WTC11 (cell line): ENCODE results near the gene LLGL2. TPM values are rescaled to one million over a fixed set of nuclear protein-coding genes. Genes with fewer than 3 reads are reported as not detected.

Experiments
- ATAC-seq: fragments of 200-7000 bp; cut with Tn5 transposase; 2 replicates; pipeline ENCODE4 v1.10.0; 2021; ENCODE audit warnings: mild to moderate bottlenecking, moderate library complexity
- CTCF ChIA-PET: fragments of 300-600 bp; sonication (Branson Sonifier 250); formaldehyde crosslinking; loops from one replicate; lab custom pipeline; 2021; ENCODE audit warnings: antibody characterized with exemption; lab: Charles Lee
- POLR2A ChIA-PET: fragments of 350-600 bp; sonication (Branson Sonifier 250); formaldehyde crosslinking; loops from one replicate; lab custom pipeline; 2021; ENCODE audit warnings: antibody characterized with exemption; lab: Charles Lee
- DNase-seq: peaks from one replicate; pipeline ENCODE4 v3.0.0; 2021; ENCODE audit warnings: low spot score
- H3K27ac Mint-ChIP-seq: 2 replicates; pipeline ENCODE4 v1.8.0; 2021; ENCODE audit warnings: mixed read lengths
- H3K27me3 Mint-ChIP-seq: 2 replicates; pipeline ENCODE4 v1.8.0; 2021; ENCODE audit warnings: low read depth, mild to moderate bottlenecking, moderate library complexity, mixed read lengths
- H3K36me3 Mint-ChIP-seq: 2 replicates; pipeline ENCODE4 v1.8.0; 2021; ENCODE audit warnings: mixed read lengths
- H3K4me1 Mint-ChIP-seq: 2 replicates; pipeline ENCODE4 v1.8.0; 2022; ENCODE audit warnings: mixed read lengths
- H3K4me3 Mint-ChIP-seq: 2 replicates; pipeline ENCODE4 v1.8.0; 2021; ENCODE audit warnings: mild to moderate bottlenecking, moderate library complexity, mixed read lengths
- H3K9me3 Mint-ChIP-seq: 2 replicates; pipeline ENCODE4 v1.8.0; 2021; ENCODE audit warnings: mixed read lengths
- ATF2 ChIP-seq: sonication (generic); formaldehyde crosslinking; IDR thresholded peaks from 2 replicates; pipeline ENCODE4 v1.8.1; 2022; ENCODE audit warnings: low read depth, missing genetic modification reagents, borderline replicate concordance
- E2F1 ChIP-seq: sonication (generic); formaldehyde crosslinking; IDR thresholded peaks from 2 replicates; pipeline ENCODE4 v1.8.0; 2022; ENCODE audit warnings: mild to moderate bottlenecking, missing genetic modification reagents
- EMX1 ChIP-seq: fragments of 250-450 bp; sonication (Bioruptor Pico); IDR thresholded peaks from 2 replicates; pipeline ENCODE4 v1.8.0; 2021; ENCODE audit warnings: mild to moderate bottlenecking
- GRHL2 ChIP-seq: fragments of 250-450 bp; sonication (Bioruptor Pico); IDR thresholded peaks from 2 replicates; pipeline ENCODE4 v1.8.0; 2022; ENCODE audit warnings: mild to moderate bottlenecking, moderate library complexity; ENCODE audit not compliant: insufficient replicate concordance, severe bottlenecking
- HMGXB4 ChIP-seq: sonication (generic); formaldehyde crosslinking; IDR thresholded peaks from 2 replicates; pipeline ENCODE4 v1.8.1; 2023; ENCODE audit warnings: mild to moderate bottlenecking, moderate library complexity, missing genetic modification reagents
- IRF1 ChIP-seq: sonication (generic); formaldehyde crosslinking; IDR thresholded peaks from 2 replicates; pipeline ENCODE4 v1.8.0; 2023; ENCODE audit warnings: missing genetic modification reagents
- MXD4 ChIP-seq: fragments of 250-450 bp; sonication (Bioruptor Pico); IDR thresholded peaks from 2 replicates; pipeline ENCODE4 v1.8.0; 2021; ENCODE audit warnings: mild to moderate bottlenecking, moderate library complexity, borderline replicate concordance
- NR1H2 ChIP-seq: sonication (generic); formaldehyde crosslinking; IDR thresholded peaks from 2 replicates; pipeline ENCODE4 v1.9.0; 2021; ENCODE audit warnings: mild to moderate bottlenecking, moderate library complexity, missing genetic modification reagents
- PRRX2 ChIP-seq: fragments of 250-450 bp; sonication (Bioruptor Pico); IDR thresholded peaks from 2 replicates; pipeline ENCODE4 v1.8.0; 2021; ENCODE audit warnings: mild to moderate bottlenecking
- TP53 ChIP-seq: sonication (generic); formaldehyde crosslinking; IDR thresholded peaks from 2 replicates; pipeline ENCODE4 v1.8.1; 2023; ENCODE audit warnings: mild to moderate bottlenecking, missing genetic modification reagents
- USF2 ChIP-seq: sonication (generic); formaldehyde crosslinking; IDR thresholded peaks from 2 replicates; pipeline ENCODE4 v1.8.1; 2023; ENCODE audit warnings: mild to moderate bottlenecking, missing genetic modification reagents, moderate library complexity
- ZNF281 ChIP-seq: sonication (generic); formaldehyde crosslinking; IDR thresholded peaks from 2 replicates; pipeline ENCODE4 v1.8.0; 2023; ENCODE audit warnings: mild to moderate bottlenecking, missing genetic modification reagents
- ZNF425 ChIP-seq: fragments of 250-450 bp; sonication (Bioruptor Pico); conservative IDR thresholded peaks from 2 replicates; pipeline ENCODE4 v1.9.0; 2021; ENCODE audit warnings: mild to moderate bottlenecking
- total RNA-seq: library from RNA; stranded (reverse); gene quantifications from 3 replicates; pipeline ENCODE4 v1.2.3, GENCODE V29; 2021

LLGL2 gene
- total RNA-seq, 1 experiment from 2014 or later = 103 TPM

GRCh38 chr17:75503976-75504346 lies 21.5 kb upstream of the LLGL2 start:
- Mint-ChIP-seq H3K4me3 (no peak overlapping the region), H3K27ac (no peak overlapping the region), H3K27me3 (no peaks in the 10 kb centered on the region), H3K4me1 (no peaks in the 10 kb centered on the region)
- ChIA-PET POLR2A (no interaction called here), CTCF (interaction anchor here (0.6 to 3.0 kb wide), 8 partner anchors 11 to 1229 kb away, joined by 3 to 11 read pairs (median 4); partner anchors contain the start of genes LLGL2, MIF4GD and TSEN54)
- DNase-seq = no peak
- TF ChIP-seq NR1H2 = no peak
- TF ChIP-seq ATF2 = no peak
- no peak for TF ChIP-seq ZNF281
- TF ChIP-seq MXD4 (CRISPR knock-in tag) = no peak
- TF ChIP-seq EMX1 = no peak
- no peak for TF ChIP-seq ZNF425
- TF ChIP-seq USF2 (CRISPR knock-in tag) = no peak
- no peak for TF ChIP-seq PRRX2
- TF ChIP-seq GRHL2 (CRISPR knock-in tag) = no peak
- TF ChIP-seq IRF1 (CRISPR knock-in tag) = no peak
- no peak for TF ChIP-seq HMGXB4 (CRISPR knock-in tag)
- TF ChIP-seq E2F1 = no peak
- no peak for TF ChIP-seq TP53 (CRISPR knock-in tag)
- TF ChIP-seq, all 79 proteins: peak for 0
- ATAC-seq = no peak
- Mint-ChIP-seq H3K36me3 (peaks cover 10% of the 10 kb centered on the region; the same call in 1 of the 2 replicates), H3K9me3 (no peaks in the 10 kb centered on the region)
